Thoracic aorta (tissue), 2 donors: Measurements from ENCODE around the gene LEPR. TPM values are rescaled to one million over a fixed set of nuclear protein-coding genes. Genes with fewer than 3 reads are reported as not detected.

ENCODE experiments used
- ATAC-seq: fragments of 150-250 bp; one replicate; pipeline ENCODE4 v1.8.0; 2017; ENCODE audit warnings: low read depth; ENCODE audit not compliant: insufficient number of reproducible peaks, low FRiP score
- DNase-seq: peaks from one replicate; pipeline ENCODE4 v3.0.0-alpha.2; 2020; ENCODE audit warnings: low spot score
- H3K27ac ChIP-seq, 2 donors: fragments of 200-600 bp; sonication (generic); 1 replicate in 1 of 2; 2 replicates in 1 of 2; pipeline ENCODE4 v1.5.1; 2016; ENCODE audit warnings: mild to moderate bottlenecking in 2 of 2, moderate library complexity in 2 of 2
- H3K27me3 ChIP-seq: fragments of 200-600 bp; sonication (generic); replicated peaks from 2 replicates; pipeline ENCODE4 v1.6.0; 2016; ENCODE audit warnings: mild to moderate bottlenecking; ENCODE audit not compliant: insufficient read depth
- H3K36me3 ChIP-seq: fragments of 200-600 bp; sonication (generic); one replicate; pipeline ENCODE4 v1.5.1; 2016
- H3K4me1 ChIP-seq, 2 donors: fragments of 200-600 bp; sonication (generic); 1 replicate in 1 of 2; 2 replicates in 1 of 2; pipeline versions ENCODE4 v1.5.1 to v1.6.0; 2016; ENCODE audit warnings: low read depth in 2 of 2, mild to moderate bottlenecking in 1 of 2; ENCODE audit not compliant: control insufficient read depth in 1 of 2
- H3K4me3 ChIP-seq: fragments of 200-600 bp; sonication (generic); 2 replicates; pipeline ENCODE4 v1.5.1; 2016; ENCODE audit warnings: mild to moderate bottlenecking
- H3K9me3 ChIP-seq: fragments of 200-600 bp; sonication (generic); 2 replicates; pipeline ENCODE4 v1.5.1; 2016
- total RNA-seq, 2 donors: library from RNA; depleted of rRNA; stranded (reverse); fragments of >200 nt; gene quantifications; one replicate each; pipeline versions ENCODE4 v1.1.0 to v1.2.3, GENCODE V29; 2016
- TF ChIP-seq, protein P1 (sequence below): fragments of 200-600 bp; sonication (generic); IDR thresholded peaks from one replicate; pipeline ENCODE4 v1.5.1; 2019; ENCODE audit warnings: antibody characterized with exemption

LEPR gene
- total RNA-seq, 2 donors from 2014 or later = 17.6 to 42.3 TPM

- ATAC-seq (no peak), DNase-seq (no peak)
- Histone ChIP-seq H3K9me3 (no peaks in the 10 kb centered on the region), H3K4me3 (no peak overlapping the region), H3K27ac (no peak overlapping the region), H3K4me1 (no peaks in the 10 kb centered on the region), H3K36me3 (no peaks in the 10 kb centered on the region), H3K27me3 (no peaks in the 10 kb centered on the region)
- TF ChIP-seq, protein P1, sequence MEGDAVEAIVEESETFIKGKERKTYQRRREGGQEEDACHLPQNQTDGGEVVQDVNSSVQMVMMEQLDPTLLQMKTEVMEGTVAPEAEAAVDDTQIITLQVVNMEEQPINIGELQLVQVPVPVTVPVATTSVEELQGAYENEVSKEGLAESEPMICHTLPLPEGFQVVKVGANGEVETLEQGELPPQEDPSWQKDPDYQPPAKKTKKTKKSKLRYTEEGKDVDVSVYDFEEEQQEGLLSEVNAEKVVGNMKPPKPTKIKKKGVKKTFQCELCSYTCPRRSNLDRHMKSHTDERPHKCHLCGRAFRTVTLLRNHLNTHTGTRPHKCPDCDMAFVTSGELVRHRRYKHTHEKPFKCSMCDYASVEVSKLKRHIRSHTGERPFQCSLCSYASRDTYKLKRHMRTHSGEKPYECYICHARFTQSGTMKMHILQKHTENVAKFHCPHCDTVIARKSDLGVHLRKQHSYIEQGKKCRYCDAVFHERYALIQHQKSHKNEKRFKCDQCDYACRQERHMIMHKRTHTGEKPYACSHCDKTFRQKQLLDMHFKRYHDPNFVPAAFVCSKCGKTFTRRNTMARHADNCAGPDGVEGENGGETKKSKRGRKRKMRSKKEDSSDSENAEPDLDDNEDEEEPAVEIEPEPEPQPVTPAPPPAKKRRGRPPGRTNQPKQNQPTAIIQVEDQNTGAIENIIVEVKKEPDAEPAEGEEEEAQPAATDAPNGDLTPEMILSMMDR = no peak
These were observed 28.0 kb upstream of the LEPR start for GRCh38 chr1:65392497-65392896.

DNA sequence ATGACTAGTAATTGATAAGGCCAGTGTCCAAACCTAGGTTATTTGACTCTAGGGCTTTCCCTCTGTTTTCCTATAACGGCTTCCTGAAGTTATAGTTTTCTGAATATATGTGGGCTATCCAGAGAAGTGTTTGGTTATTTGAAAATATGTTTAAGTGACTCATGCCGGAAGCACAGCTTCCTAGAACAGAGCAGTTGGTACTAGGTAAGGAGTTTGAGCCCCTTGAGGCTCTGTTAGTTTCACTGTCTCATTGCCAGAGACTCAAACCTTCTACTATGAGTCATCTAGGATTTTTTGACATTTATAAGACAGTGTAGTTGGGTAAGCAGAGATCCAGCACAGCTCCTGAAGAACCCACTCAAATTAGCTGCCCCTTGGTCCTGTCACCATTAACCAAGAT lies 27.1 kb upstream of the LEPR start:
- H3K27ac ChIP-seq = no peak overlapping the region
- ATAC-seq = no peak
- no peaks in the 10 kb centered on the region for H3K4me1 ChIP-seq
- no peak for DNase-seq
- no peaks in the 10 kb centered on the region for H3K36me3 ChIP-seq
- TF ChIP-seq, protein P1 = no peak
- no peaks in the 10 kb centered on the region for H3K9me3 ChIP-seq
- no peak overlapping the region for H3K4me3 ChIP-seq
- no peaks in the 10 kb centered on the region for H3K27me3 ChIP-seq

DNA sequence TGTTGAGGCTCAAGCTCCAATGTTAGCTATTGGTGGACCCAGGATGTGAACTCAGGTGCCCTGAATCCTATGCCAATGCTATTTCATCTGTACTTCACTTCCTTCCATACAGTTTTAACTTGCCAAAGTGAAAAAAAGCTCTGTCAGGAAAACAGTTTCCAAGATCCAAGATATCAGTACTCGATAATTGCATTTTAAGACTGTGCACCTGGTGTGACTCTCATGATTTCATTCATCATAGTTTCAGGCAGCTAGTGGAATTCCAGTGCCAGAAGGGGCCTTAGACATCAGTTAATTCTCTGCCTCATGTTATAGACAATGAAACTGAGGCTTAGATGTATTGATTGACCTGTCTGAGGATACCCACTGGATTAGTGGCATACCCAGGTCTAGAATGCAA lies 26.5 kb upstream of the LEPR start:
- no peaks in the 10 kb centered on the region for H3K27me3 ChIP-seq
- H3K27ac ChIP-seq = no peak overlapping the region
- no peaks in the 10 kb centered on the region for H3K4me1 ChIP-seq
- TF ChIP-seq, protein P1 = no peak
- no peak for ATAC-seq
- no peak for DNase-seq
- H3K4me3 ChIP-seq = no peak overlapping the region
- no peaks in the 10 kb centered on the region for H3K36me3 ChIP-seq
- no peaks in the 10 kb centered on the region for H3K9me3 ChIP-seq

- ATAC-seq (no peak), DNase-seq (no peak)
- TF ChIP-seq, protein P1 = no peak
- Histone ChIP-seq H3K36me3 (no peaks in the 10 kb centered on the region), H3K27ac (no peak overlapping the region), H3K27me3 (no peaks in the 10 kb centered on the region), H3K4me3 (no peak overlapping the region), H3K4me1 (no peaks in the 10 kb centered on the region), H3K9me3 (no peaks in the 10 kb centered on the region)
These were observed 24.4 kb upstream of the LEPR start for GRCh38 chr1:65395887-65396612.

- Histone ChIP-seq H3K4me1 (no peaks in the 10 kb centered on the region), H3K27me3 (no peaks in the 10 kb centered on the region), H3K9me3 (no peaks in the 10 kb centered on the region), H3K27ac (no peak overlapping the region), H3K36me3 (no peaks in the 10 kb centered on the region), H3K4me3 (no peak overlapping the region)
- TF ChIP-seq, protein P1 = no peak
- no peak for ATAC-seq
- no peak for DNase-seq
These were observed 22.4 kb upstream of the LEPR start for GRCh38 chr1:65398083-65398482.
